H1 (cell line): Measurements from ENCODE around the gene TEX13B. TPM values are rescaled to one million over a fixed set of nuclear protein-coding genes. Genes with fewer than 3 reads are reported as not detected.

Experiments
- CTCF ChIA-PET: fragments of 300-600 bp; sonication (Branson Sonifier 250); formaldehyde crosslinking; loops from one replicate; lab custom pipeline; 2021; ENCODE audit not compliant: partially characterized antibody; lab: Charles Lee
- POLR2A ChIA-PET: fragments of 300-600 bp; sonication (Branson Sonifier 250); formaldehyde crosslinking; loops from one replicate; lab custom pipeline; 2021; ENCODE audit warnings: inconsistent platforms; ENCODE audit not compliant: partially characterized antibody; lab: Charles Lee
- DNase-seq, 2 experiments: peaks; one replicate each; pipeline versions ENCODE4 v3.0.0 to v3.0.0-alpha.2; 2010 to 2022; ENCODE audit warnings: low spot score in 2 of 2, low read depth in 1 of 2, mixed read lengths in 1 of 2
- FAIRE-seq: peaks from 2 replicates; lab custom pipeline; 2011; peaks lifted over from hg19 to GRCh38; lab: Jason Lieb, UNC
- H2AFZ ChIP-seq: 2 replicates; pipeline ENCODE4 v1.8.1; 2012; ENCODE audit warnings: low read length, inconsistent platforms
- H2AK5ac ChIP-seq: 2 replicates; pipeline ENCODE4 v1.6.1; 2013; ENCODE audit warnings: low read depth, low read length
- H2BK120ac ChIP-seq: replicated peaks from 2 replicates; pipeline ENCODE3; 2013; ENCODE audit warnings: low read depth, low read length, inconsistent platforms
- H2BK12ac ChIP-seq: 2 replicates; pipeline ENCODE4 v1.6.1; 2013; ENCODE audit warnings: low read depth, low read length
- H2BK15ac ChIP-seq: 2 replicates; pipeline ENCODE4 v1.6.1; 2013; ENCODE audit warnings: low read length
- H2BK20ac ChIP-seq: 2 replicates; pipeline ENCODE4 v1.6.1; 2013; ENCODE audit warnings: low read length
- H2BK5ac ChIP-seq: 2 replicates; pipeline ENCODE4 v1.6.1; 2013; ENCODE audit warnings: low read depth, low read length
- H3K14ac ChIP-seq: 2 replicates; pipeline ENCODE4 v1.6.1; 2013; ENCODE audit warnings: inconsistent platforms; ENCODE audit not compliant: insufficient read length
- H3K18ac ChIP-seq: 2 replicates; pipeline ENCODE4 v1.6.1; 2013; ENCODE audit warnings: low read length; ENCODE audit errors: extremely low read depth
- H3K23ac ChIP-seq: 2 replicates; pipeline ENCODE4 v1.6.1; 2013; ENCODE audit warnings: inconsistent platforms; ENCODE audit not compliant: insufficient read length
- H3K23me2 ChIP-seq: 2 replicates; pipeline ENCODE4 v1.6.1; 2013; ENCODE audit warnings: low read depth, low read length
- H3K27ac ChIP-seq: 2 replicates; pipeline ENCODE4 v1.6.1; 2011; ENCODE audit warnings: low read depth, low read length, inconsistent platforms
- H3K27me3 ChIP-seq, 4 experiments: replicated peaks in 1 of 4; 1 replicate in 1 of 4; 2 replicates in 3 of 4; pipeline versions ENCODE4 v1.6.1 to v1.8.1; 2011 to 2013; ENCODE audit warnings: low read length in 3 of 4, mild to moderate bottlenecking in 3 of 4, inconsistent platforms in 2 of 4, mixed read lengths in 2 of 4, moderate library complexity in 1 of 4; ENCODE audit not compliant: control insufficient read depth in 3 of 4, insufficient read depth in 3 of 4; ENCODE audit errors: extremely low read depth in 1 of 4
- H3K36me3 ChIP-seq, 4 experiments: 2 replicates each; pipeline versions ENCODE4 v1.6.1 to v1.8.1; 2011 to 2013; ENCODE audit warnings: mild to moderate bottlenecking in 4 of 4, low read length in 3 of 4, moderate library complexity in 2 of 4, control low read depth in 1 of 4, inconsistent platforms in 1 of 4; ENCODE audit not compliant: insufficient read depth in 4 of 4, control insufficient read depth in 2 of 4
- H3K4ac ChIP-seq: replicated peaks from 2 replicates; pipeline ENCODE3; 2013; ENCODE audit warnings: low read length, low read depth, mixed read lengths, inconsistent platforms; ENCODE audit not compliant: insufficient read length
- H3K4me1 ChIP-seq, 4 experiments: replicated peaks in 1 of 4; 1 replicate in 1 of 4; 2 replicates in 3 of 4; pipeline versions ENCODE4 v1.6.1 to v1.8.1; 2011 to 2013; ENCODE audit warnings: low read length in 3 of 4, inconsistent platforms in 2 of 4, mixed read lengths in 1 of 4; ENCODE audit not compliant: insufficient read depth in 4 of 4, control insufficient read depth in 3 of 4
- H3K4me2 ChIP-seq, 2 experiments: 2 replicates each; pipeline versions ENCODE4 v1.6.1 to v1.8.1; 2011 to 2013; ENCODE audit warnings: low read depth in 2 of 2, low read length in 2 of 2, control low read depth in 1 of 2, inconsistent platforms in 1 of 2, mild to moderate bottlenecking in 1 of 2; ENCODE audit not compliant: insufficient read depth in 1 of 2
- H3K4me3 ChIP-seq, 4 experiments: fragments of 200-600, 300-600 bp in 1 of 4; sonication (generic), shearing (Covaris generic), sonication (Bioruptor Twin) in 1 of 4; 2 replicates each; pipeline versions ENCODE4 v1.5.1 to v1.8.1; 2011 to 2016; ENCODE audit warnings: low read length in 4 of 4, low read depth in 3 of 4, control low read depth in 2 of 4, inconsistent platforms in 2 of 4, mild to moderate bottlenecking in 2 of 4, mixed read lengths in 1 of 4, moderate library complexity in 1 of 4; ENCODE audit not compliant: insufficient read depth in 2 of 4; ENCODE audit errors: extremely low read depth in 1 of 4
- H3K56ac ChIP-seq: replicated peaks from 2 replicates; pipeline ENCODE3; 2013; ENCODE audit warnings: low read depth, mild to moderate bottlenecking, mixed read lengths, low read length, inconsistent platforms; ENCODE audit not compliant: insufficient read length
- H3K79me1 ChIP-seq: 2 replicates; pipeline ENCODE4 v1.6.1; 2013; ENCODE audit warnings: low read depth, low read length, control low read depth
- H3K79me2 ChIP-seq, 2 experiments: 2 replicates each; pipeline versions ENCODE4 v1.6.1 to v1.8.1; 2012 to 2013; ENCODE audit warnings: low read length in 2 of 2, mild to moderate bottlenecking in 2 of 2, inconsistent platforms in 1 of 2; ENCODE audit not compliant: insufficient read depth in 2 of 2, control insufficient read depth in 1 of 2
- H3K9ac ChIP-seq, 4 experiments: replicated peaks in 1 of 4; 1 replicate in 1 of 4; 2 replicates in 3 of 4; pipeline versions ENCODE4 v1.6.1 to v1.8.1; 2011 to 2013; ENCODE audit warnings: low read depth in 3 of 4, low read length in 3 of 4, control low read depth in 2 of 4, mild to moderate bottlenecking in 2 of 4, moderate library complexity in 2 of 4, inconsistent platforms in 1 of 4; ENCODE audit errors: extremely low read depth in 1 of 4
- H3K9me3 ChIP-seq, 2 experiments: 2 replicates each; pipeline versions ENCODE4 v1.6.1 to v1.8.1; 2012 to 2013; ENCODE audit warnings: mild to moderate bottlenecking in 2 of 2, moderate library complexity in 2 of 2, control low read depth in 1 of 2, inconsistent platforms in 1 of 2, low read depth in 1 of 2, low read length in 1 of 2, mixed read lengths in 1 of 2; ENCODE audit not compliant: insufficient read depth in 2 of 2
- H4K20me1 ChIP-seq, 2 experiments: replicated peaks in 1 of 2; 2 replicates each; pipeline versions ENCODE3 to v1.8.1; 2011 to 2013; ENCODE audit warnings: inconsistent platforms in 2 of 2, low read length in 2 of 2, mild to moderate bottlenecking in 1 of 2; ENCODE audit not compliant: insufficient read depth in 2 of 2, control insufficient read depth in 1 of 2
- H4K5ac ChIP-seq: 2 replicates; pipeline ENCODE4 v1.6.1; 2013; ENCODE audit warnings: low read length, low read depth, mixed read lengths, inconsistent platforms; ENCODE audit not compliant: insufficient read length
- H4K8ac ChIP-seq: 2 replicates; pipeline ENCODE4 v1.8.0; 2013; ENCODE audit warnings: mild to moderate bottlenecking, moderate library complexity, low read length, inconsistent platforms; ENCODE audit not compliant: insufficient read depth; ENCODE audit errors: extremely low read depth
- H4K91ac ChIP-seq: replicated peaks from 2 replicates; pipeline ENCODE3; 2013; ENCODE audit warnings: low read length, mixed read lengths, inconsistent platforms; ENCODE audit not compliant: insufficient read length
- BACH1 ChIP-seq: IDR thresholded peaks from 2 replicates; pipeline ENCODE4 v1.6.1; 2012; ENCODE audit warnings: low read length, improper control_type of control experiment
- BCL11A ChIP-seq, 2 experiments: IDR thresholded peaks; one replicate each; pipeline ENCODE4 v1.6.1; 2011; ENCODE audit warnings: low read depth in 2 of 2, low read length in 2 of 2, mild to moderate bottlenecking in 2 of 2
- HDAC6 ChIP-seq: IDR thresholded peaks from one replicate; pipeline ENCODE4 v1.7.1; 2012; ENCODE audit warnings: low read depth, mild to moderate bottlenecking, inconsistent platforms, low read length, moderate library complexity
- MAFK ChIP-seq: IDR thresholded peaks from 2 replicates; pipeline ENCODE4 v1.6.1; 2012; ENCODE audit warnings: low read depth, mild to moderate bottlenecking, improper control_type of control experiment, low read length
- POLR2A ChIP-seq, 2 experiments: IDR thresholded peaks; 1 replicate in 1 of 2; 2 replicates in 1 of 2; pipeline ENCODE4 v1.6.1; 2011; ENCODE audit warnings: low read depth in 2 of 2, low read length in 2 of 2, mild to moderate bottlenecking in 2 of 2; ENCODE audit errors: control extremely low read depth in 1 of 2
- RBBP5 ChIP-seq: IDR thresholded peaks from 2 replicates; pipeline ENCODE4 v1.7.1; 2012; ENCODE audit warnings: low read depth, mild to moderate bottlenecking, inconsistent platforms, low read length, moderate library complexity, borderline replicate concordance
- SRF ChIP-seq: IDR thresholded peaks from 2 replicates; pipeline ENCODE4 v1.6.1; 2011; ENCODE audit warnings: mild to moderate bottlenecking, low read depth, low read length, moderate library complexity
- TBP ChIP-seq: IDR thresholded peaks from 2 replicates; pipeline ENCODE4 v1.6.1; 2011; ENCODE audit warnings: low read depth, low read length, improper control_type of control experiment
- YY1 ChIP-seq: IDR thresholded peaks from 2 replicates; pipeline ENCODE4 v1.6.1; 2011; ENCODE audit warnings: low read depth, mild to moderate bottlenecking, low read length
- WGBS, 2 experiments: shearing (Covaris generic) in 1 of 2; methylation state at CpG; one replicate each; pipeline versions ENCODE4 v1.1.6 to v1.1.7; 2013 to 2015; ENCODE audit warnings: low lambda C conversion rate in 2 of 2, mixed read lengths in 2 of 2, inconsistent platforms in 1 of 2, low coverage in 1 of 2, missing lambda C conversion rate in 1 of 2; ENCODE audit not compliant: insufficient replicate concordance in 2 of 2, insufficient coverage in 1 of 2, insufficient read length in 1 of 2; ENCODE audit errors: extremely low coverage in 1 of 2, missing lambda C conversion rate in 1 of 2; 5-methylcytosine and 5-hydroxymethylcytosine counted together
- polyA plus RNA-seq, 7 experiments: library from polyadenylated mRNA; depleted of rRNA in 3 of 7; stranded (reverse) in 5 of 7; unstranded in 2 of 7; fragments of >200 nt in 5 of 7; fragments of 200-250 nt in 2 of 7; gene quantifications; 1 replicate in 5 of 7; 2 replicates in 1 of 7; 4 replicates in 1 of 7; pipeline versions ENCODE4 v1.2.1 to v1.2.3, GENCODE V29; 2011 to 2013; ENCODE audit warnings: missing spikeins in 2 of 7, mixed read lengths in 2 of 7
- total RNA-seq: library from RNA; stranded (reverse); fragmentation: NEBNext Ultra II Directional; extraction: Animal tissue kit (Norgen Biotek cat#: 25700); gene quantifications from 2 replicates; pipeline ENCODE4 v1.2.1, GENCODE V29; 2021

The TEX13B gene
- total and polyA plus RNA-seq, 2 of the 8 experiments (the other 6 are each of a cell fraction or from before 2014, with no cell fraction given): 0.06 to 0.32 TPM

DNA sequence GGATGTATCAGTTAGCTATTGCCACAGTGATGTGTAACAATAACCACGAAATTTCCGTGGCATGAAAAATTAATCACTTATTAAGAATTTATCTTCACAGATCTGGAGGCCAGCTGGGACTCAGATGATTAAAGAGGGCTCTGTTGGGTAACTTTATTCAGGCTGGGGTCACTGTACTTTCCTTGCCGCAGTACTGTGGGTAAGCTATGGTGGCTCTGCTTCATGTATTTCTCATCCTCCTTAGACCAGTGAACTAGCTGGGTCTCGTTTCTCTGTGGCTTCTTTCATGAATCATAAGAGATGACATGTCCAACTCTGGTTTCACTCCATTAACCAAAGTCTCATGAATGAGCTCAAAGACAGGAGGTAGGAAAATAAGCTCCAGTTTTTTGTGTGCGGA lies 13.5 kb downstream of the TEX13B start:
- no peak overlapping the region for H3K56ac ChIP-seq
- TF ChIP-seq HDAC6: no peak
- TF ChIP-seq POLR2A (IDR thresholded peaks at IDR 0.05; ENCODE audit: control extremely low read depth in 1 of 2, low read depth in 2 of 2, low read length in 2 of 2): no peak
- no peak for TF ChIP-seq YY1
- no peak for TF ChIP-seq MAFK
- TF ChIP-seq RBBP5: no peak
- no peak for TF ChIP-seq BCL11A (IDR thresholded peaks at IDR 0.05; ENCODE audit: low read depth in 2 of 2, low read length in 2 of 2)
- no peak for TF ChIP-seq BACH1
- TF ChIP-seq TBP: no peak
- TF ChIP-seq SRF: no peak
- H3K23ac ChIP-seq: no peak overlapping the region
- H2BK15ac ChIP-seq: no peak overlapping the region
- FAIRE-seq (no peak), DNase-seq (no peak)
- WGBS, 2 experiments: 87% methylated on average over 5 of the region's 5 CpGs; no CpG with 5 or more reads in 1 of the 2 experiments
- no peak overlapping the region for H2BK5ac ChIP-seq
- H3K18ac ChIP-seq: no peak overlapping the region
- H2AK5ac ChIP-seq: no peak overlapping the region
- no peak overlapping the region for H3K4ac ChIP-seq
- H3K27ac ChIP-seq: no peak overlapping the region
- no peaks in the 10 kb centered on the region for H3K23me2 ChIP-seq
- ChIA-PET POLR2A (no interaction called here), CTCF (interaction anchor here (0.7 to 1.5 kb wide), 4 partner anchors 9 to 311 kb away, joined by 3 to 5 read pairs (median 3); no protein-coding TSS in a partner anchor)
- H2BK120ac ChIP-seq: no peak overlapping the region
- no peak overlapping the region for H3K4me3 ChIP-seq
- no peak overlapping the region for H2BK12ac ChIP-seq
- H3K36me3 ChIP-seq: 0 out of 8 replicates have a peak, but pooled peaks cover 0 to 3% (median 0%) of the 10 kb centered on the region in 4 experiments
- no peaks in the 10 kb centered on the region for H4K20me1 ChIP-seq
- no peak overlapping the region for H2AFZ ChIP-seq
- H3K4me2 ChIP-seq: no peak overlapping the region
- no peaks in the 10 kb centered on the region for H3K79me2 ChIP-seq
- H2BK20ac ChIP-seq: no peak overlapping the region
- no peak overlapping the region for H3K9ac ChIP-seq
- no peak overlapping the region for H4K8ac ChIP-seq
- H3K9me3 ChIP-seq: 0 out of 4 replicates have a peak, but pooled peaks cover 0 to 3% of the 10 kb centered on the region in 2 experiments
- H3K4me1 ChIP-seq: no peaks in the 10 kb centered on the region
- H3K14ac ChIP-seq: no peak overlapping the region
- no peaks in the 10 kb centered on the region for H3K79me1 ChIP-seq
- H3K27me3 ChIP-seq: no peaks in the 10 kb centered on the region
- H4K5ac ChIP-seq: no peak overlapping the region
- H4K91ac ChIP-seq: no peak overlapping the region
